Activated CD4-positive, alpha-beta T cell treated with anti-CD3 and anti-CD28 coated beads, Interleukin-2, amount 50 U/mL, for 16 hours (primary cell): ENCODE data around the gene ATAD3A.
"Not testable (repeated sequence)": the region's sequence is repeated elsewhere in the genome, so short reads cannot be mapped to it uniquely, and the experiment has no call there.

Experiments
- DNase-seq: peaks from one replicate; pipeline ENCODE4 v3.0.0-alpha.2; 2020

The ATAD3A gene

DNA sequence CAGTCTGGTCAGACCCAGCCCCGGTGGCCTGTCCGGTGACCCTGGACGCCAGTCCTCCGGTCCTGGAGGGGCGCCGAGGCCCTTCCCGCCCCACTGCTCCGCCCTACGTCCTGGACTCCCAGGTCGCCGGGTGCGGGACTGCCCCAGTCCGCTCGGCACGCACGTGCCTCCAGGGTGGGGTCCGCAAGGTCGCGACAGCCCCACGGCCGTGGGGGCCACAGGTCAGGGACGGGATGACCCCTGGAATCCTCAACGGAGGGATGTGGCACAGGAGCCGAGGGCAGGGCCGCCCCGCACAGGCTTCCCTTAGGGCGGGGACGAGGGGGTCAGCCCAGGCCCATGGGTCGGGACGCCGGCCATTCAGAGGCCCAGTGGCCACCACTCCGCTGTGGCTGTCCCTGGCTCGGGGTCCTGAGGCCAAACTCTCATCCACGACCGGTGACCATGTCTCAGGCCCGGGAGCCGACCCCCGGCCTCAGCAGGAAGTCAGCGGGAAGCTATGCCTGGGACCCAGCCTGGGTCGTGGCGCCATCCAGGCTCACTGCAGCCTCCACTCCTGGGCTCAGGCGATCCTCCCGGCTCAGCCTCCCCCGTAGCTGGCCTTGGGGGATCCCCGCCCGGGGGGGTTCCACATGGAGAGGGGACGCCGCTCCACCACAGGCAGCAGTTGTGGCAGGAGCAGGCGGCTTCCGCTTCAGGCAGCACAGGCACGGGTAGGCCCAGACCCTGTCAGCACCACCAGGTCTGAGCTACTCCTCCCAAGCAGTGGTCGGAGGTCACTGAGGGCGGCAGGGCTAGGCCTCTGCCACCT, 29.1 kb downstream of the ATAD3A start:
- DNase-seq: no peak

DNA sequence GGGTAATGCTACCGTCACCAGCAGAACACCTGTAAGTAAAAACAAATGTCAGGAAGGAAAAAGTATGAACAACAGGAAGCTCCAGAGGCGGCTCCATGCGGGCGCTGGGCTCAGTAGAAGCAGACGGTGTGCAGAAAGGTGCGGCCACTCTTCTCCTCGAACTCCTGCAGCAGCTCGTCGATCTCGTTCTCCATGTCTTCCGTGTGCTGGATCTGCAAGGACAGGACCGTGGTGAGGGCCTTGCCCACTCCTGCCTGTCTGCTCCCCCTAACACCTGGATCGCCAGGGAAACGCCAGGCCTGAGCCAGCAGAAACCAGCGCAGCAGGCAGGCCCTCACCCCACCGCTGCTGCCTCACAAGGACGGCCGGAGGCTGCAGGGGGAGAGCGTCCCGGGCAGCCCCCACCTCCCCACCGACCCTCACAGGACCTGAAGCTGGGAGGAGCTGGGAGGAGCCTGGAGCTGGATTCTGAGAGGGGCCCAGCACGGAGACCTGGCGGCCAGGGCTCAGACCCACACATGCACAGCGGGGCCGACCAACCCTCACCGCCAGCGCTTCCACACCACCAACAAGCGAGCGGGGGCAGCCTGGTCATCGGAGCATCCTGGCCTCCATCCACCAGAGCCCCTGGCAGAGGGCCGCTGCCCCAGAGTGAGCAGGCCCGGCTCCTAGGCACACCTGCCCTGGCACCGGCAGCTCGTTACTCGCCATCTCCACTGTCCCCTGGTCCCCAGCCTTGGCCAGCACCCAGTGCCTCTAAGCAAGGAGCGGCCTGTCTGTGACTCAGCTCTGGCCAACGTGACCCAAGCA, 30.2 kb downstream of the ATAD3A start:
- no peak for DNase-seq

DNA sequence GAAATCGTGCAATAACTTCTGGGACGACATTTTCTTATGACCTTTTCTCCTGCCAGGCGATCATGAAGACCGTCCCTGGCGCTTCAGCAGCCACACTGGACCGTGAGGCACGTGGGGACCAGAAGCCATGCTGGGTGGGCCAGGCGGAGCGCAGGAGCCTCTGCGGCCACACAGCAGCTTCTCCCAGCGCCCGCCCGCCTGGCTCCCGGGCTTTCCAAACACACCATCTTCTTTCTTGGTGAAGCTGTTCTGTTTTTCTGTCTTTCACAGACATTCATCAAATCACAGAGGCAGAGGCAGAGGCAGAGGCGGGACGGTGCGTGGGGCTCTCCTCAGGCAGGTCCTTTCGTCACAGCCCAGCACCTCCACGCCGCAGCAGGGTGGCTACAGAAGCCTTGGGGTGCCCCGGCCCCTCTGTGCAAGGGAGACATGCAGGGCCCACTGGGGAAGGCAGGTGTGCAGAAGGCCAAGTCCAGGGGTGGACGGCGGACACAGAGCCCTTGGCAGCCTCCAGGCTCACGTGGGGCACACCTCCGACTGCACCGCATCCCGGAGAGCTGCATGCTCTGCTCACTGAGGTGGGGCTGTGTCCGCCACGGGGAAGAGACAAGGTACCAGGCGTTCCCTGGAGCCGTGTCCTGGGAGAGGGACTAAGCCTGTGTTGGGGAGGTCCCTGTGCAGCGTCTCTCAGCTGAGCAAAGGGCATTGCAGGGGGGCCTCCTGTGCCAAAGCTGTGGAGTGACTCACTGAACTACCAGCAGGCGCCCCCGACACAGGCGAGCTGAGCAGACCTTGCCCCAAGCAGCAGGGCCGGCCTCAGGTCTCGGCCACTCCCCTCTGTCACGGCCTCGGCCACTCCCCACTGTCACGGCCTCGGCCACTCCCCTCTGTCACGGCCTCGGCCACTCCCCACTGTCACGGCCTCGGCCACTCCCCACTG, 31.1 kb downstream of the ATAD3A start:
- no peak for DNase-seq

DNA sequence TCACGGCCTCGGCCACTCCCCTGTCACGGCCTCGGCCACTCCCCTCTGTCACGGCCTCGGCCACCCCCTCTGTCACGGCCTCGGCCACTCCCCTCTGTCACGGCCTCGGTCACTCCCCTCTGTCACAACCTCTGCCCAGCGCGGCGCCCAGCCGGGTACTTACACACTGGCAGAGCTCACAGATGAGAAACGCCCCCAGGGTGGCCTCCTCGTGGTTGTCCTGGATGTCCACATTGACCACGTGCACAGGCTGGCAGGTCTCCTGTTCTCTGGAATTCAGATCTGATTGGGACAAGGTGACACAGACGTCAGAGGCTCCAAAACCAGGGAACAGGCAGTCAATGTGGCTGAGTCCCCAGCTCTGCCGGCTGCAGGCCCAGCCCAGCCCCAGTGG, 31.7 kb downstream of the ATAD3A start:
- no peak for DNase-seq

DNA sequence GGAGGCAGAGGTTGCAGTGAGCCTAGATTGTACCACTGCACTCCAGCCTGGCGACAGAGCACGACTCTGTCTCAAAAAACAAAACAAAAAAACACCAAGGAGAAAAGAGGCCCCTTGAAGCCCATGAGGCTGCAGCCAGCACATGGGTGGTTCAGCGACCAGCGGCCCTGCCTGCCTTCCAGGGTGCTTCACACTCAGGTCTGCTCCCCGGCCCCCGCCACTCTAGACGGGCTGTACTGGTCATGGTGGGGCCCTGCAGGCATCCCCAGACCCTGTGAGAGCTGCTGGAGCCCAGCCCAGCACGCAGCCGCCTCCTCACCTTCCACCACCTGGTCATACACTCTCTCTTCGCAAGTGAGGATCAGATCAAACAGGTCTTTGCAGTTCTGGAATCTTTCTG, 32.6 kb downstream of the ATAD3A start:
- no peak for DNase-seq

DNA sequence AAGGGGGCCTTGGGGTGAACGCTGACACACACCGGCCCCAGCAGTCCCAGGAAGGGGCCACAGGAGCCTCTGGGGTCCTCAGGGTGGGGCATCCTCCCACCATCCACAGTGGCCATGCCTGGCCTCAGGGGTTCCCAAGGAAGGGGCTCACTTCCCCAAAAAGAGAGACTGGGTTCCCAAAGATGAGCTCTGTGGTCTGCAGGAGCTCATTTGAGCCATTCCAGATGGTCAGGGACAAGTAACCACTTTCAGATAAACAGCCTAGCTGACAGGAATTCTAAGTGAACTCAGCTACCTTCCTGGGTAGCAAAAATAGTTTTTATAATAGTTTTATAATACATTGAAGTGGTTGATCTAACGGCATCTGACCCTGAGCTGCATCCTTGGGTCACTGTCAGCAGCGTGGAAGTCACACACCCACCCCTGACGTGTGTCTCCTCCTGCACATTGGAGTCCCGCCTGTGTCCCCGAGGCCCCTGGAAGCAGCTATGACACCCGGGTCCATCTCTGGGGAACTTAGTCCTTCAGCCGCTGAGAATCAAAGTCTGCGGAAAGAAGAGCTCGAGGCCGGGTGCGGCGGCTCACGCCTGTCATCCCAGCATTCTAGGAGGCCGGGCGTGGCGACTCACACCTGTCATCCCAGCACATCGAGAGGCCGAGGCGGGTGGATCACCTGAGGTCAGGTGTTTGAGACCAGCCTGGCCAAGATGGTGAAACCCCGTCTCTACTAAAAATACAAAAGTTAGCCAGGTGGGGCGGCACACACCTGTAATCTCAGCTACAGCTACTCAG, 34.2 kb downstream of the ATAD3A start:
- DNase-seq: no peak

DNA sequence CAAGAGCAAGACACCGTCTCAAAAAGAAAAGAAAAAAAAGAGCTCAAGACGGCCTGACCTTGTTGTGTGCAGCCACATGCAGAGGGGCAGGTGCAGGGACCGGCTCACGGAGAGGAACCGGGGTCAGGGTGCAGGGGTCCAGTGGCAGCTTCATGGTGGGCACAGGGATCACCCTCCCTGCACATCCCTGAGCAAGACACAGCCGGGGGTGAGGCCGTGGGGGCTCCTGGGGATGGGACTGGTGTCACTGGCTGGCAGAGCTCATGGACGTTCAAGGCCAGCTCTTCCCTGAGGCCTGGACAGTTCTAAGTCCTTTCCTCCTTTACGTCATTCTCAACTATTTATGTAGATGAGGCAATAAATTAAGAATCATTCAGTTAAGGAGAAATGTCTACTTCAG, 35.0 kb downstream of the ATAD3A start:
- no peak for DNase-seq

DNA sequence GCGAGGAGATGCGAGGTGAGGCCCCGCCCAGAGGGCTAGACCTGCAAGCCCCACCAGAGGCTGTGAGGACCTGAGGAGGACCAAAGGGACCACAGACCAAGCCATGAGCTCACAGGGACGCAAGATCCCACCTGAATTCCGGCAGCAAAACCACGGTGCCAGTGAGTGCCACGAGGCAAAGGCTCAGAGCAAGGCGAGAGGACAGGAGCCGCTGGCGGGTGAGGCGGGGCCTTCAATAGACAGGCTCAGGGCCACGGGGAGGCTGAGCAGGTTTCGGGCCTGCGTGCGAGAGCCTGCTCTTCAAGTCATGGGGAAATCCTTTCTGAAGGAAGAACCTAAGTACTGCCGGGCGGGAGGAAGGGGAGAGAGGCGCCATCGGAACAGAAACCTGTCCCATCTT, 35.5 kb downstream of the ATAD3A start:
- no peak for DNase-seq

DNA sequence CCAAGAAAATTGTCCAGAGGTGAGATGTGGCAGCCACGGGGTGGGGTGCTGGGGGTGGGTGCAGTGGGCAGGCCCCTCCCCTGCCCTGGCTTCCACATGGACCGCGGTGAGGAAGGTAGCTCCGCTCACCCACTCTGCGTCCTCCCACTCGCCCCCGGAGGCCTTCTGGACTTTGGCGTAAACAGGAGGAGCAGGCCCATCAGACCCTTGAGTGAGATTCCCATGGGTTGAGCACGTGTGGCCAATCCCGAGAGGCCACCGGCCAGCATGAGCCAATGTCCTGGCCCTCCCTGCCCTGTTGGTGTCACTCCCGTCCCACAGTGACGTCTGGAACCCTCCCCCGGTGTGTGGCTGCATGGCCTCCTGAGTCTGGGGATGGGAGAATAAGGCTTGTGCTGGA, 36.6 kb downstream of the ATAD3A start:
- DNase-seq: no peak

DNA sequence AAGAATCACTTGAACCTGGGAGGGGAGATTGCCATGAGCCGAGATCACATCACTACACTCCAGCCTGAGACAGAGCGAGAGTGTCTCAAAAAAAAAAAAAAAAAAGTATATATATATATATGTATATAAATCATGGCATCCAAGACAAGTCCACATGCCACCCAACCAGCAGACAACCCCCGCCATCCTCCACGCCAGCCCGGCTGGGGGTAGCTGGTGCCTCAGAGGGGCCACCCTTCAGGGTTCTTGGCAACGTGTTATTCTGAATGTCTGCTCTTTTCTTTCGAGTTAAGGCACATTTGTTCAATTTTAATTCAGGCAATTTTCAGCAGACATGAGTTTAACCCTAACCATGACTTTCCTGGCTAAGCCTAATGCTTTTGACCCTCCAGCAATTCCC, 38.1 kb downstream of the ATAD3A start:
- no peak for DNase-seq

DNA sequence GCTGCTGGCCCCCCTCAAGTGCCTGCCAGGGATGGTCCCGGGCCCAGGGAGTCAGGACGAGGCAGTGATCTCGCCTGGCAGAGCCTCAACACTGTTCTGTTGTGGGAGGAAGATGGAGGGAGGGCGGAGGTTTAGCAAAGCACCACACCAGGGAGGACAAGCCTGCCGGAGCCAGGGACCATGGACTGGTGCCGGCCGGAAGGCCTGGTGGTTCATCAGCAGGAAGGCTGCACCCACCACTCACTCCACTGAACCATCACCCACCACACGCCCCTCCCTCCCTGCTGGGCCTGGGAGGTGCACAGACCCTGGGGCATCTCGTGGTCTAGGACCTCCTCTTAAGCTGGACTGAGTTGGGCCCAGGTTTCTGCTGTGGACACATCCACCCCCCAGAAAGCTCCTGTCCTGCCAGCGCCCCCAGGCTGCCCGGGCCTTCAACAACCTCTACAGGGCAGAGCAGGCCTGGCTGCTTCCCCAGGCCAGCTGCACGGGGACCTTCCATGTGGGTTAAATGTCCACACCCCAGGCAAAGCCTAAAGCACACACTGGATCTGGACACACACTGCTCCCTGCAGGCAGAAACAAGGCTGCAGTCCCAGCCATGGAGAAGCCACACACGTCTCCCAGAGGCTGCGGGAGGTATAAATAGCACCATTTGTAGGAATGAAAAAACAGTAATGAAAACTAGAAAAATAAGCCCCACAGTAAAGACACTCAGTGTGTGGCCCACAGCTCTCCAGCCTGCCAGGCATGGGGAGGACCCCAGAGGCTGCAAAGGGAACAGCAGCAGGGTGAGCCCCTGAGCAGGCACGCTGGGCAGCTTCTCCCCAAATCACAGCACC, 38.9 kb downstream of the ATAD3A start:
- DNase-seq: no peak

DNA sequence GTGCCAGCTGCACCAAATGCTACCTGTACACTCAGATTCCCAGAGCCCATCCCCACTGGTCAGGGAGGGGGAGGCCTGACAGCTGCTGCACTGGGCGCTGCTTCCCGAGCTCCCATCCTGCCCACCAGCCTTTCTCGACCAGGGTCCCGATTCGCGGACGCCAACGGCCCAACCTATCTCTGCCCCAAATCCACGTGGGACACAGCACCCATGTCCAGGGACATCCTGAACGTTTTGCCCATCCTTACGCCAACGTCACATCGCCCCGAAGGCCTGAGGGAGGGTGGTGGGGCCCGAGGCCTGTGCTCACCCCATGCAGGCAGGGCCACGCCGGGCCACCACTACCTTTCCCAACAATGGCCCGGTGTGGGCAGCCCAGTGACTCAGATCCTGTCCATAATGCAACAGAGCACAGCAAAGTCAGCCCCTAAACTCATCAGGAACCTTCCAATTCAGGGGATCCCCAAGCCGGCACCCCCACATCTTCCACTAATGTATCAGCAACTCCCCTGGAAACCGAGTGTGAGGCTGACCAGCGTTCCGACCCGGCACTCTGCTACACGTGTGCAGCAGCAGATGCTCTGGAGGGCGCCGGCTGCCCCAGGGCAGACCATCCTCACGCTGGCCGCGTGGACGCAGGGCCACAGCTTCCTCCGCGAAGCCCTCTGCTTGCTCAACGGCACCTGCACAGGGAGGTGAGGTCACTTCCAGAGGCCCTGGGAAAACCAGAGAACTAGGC, 39.7 kb downstream of the ATAD3A start:
- DNase-seq: no peak

DNA sequence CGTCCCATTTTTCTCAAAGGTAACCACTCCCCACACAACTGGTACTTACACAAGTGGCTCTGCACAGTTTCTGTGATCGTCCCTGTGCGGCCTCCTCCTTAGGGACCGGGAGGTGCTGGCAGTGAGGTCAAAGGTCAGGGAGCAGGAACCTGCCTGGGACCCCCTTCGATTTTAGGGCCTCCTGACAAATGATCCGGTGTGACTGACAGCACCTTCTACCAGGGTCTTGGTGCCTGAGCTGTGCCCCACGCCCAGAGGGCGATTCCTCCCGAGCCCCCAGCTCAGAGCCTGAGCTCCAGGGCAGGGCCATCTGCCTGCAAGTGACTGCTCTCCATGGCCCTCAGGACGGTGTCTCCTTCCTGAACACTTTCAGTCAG, 40.3 kb downstream of the ATAD3A start:
- no peak for DNase-seq

DNA sequence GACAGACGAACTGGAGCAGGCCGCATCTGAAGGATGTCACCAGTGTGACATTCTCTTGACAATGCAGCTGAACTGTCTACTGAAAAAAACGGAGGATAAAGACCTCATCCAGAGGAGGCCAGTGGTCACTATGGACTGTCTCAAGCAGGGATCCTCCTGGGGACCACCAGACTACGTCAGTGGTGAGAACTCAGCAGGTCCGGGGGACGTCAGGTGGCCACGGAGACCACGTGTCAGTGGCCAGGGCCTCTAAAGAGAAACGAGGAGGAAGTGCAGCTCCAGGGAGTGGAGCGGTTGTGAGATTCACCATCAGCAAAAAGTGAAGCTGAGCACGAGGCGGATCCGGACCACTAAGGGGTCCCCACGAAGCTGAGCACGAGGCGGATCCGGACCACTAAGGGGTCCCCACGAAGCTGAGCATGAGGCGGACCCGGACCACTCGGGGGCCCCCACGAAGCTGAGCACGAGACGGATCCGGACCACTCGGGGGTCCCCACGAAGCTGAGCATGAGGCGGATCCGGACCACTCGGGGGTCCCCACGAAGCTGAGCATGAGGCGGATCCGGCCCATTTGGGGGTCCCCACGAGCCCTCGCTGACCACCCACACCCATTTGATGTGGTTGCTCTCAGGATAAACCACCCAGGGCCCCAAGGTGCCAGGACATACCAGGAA, 42.0 kb downstream of the ATAD3A start:
- DNase-seq: no peak

DNA sequence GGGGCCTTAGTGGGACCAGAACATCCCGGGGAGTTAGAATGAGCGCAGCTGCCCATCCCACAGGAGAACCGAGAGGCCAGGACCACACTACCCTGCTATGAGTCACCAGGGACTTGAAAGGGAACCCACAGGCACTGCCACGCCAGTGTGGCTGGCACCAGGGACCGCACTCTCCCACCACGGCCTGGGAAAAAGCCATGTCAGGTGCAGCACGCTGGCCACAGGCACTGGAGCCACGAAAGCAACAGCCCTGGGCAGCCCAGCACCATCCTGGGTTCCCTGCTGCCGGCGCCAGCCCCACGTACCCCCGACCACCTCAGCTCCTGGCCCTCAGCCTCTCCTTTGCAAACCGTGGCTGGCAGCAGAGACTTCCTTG, 42.6 kb downstream of the ATAD3A start:
- no peak for DNase-seq

DNA sequence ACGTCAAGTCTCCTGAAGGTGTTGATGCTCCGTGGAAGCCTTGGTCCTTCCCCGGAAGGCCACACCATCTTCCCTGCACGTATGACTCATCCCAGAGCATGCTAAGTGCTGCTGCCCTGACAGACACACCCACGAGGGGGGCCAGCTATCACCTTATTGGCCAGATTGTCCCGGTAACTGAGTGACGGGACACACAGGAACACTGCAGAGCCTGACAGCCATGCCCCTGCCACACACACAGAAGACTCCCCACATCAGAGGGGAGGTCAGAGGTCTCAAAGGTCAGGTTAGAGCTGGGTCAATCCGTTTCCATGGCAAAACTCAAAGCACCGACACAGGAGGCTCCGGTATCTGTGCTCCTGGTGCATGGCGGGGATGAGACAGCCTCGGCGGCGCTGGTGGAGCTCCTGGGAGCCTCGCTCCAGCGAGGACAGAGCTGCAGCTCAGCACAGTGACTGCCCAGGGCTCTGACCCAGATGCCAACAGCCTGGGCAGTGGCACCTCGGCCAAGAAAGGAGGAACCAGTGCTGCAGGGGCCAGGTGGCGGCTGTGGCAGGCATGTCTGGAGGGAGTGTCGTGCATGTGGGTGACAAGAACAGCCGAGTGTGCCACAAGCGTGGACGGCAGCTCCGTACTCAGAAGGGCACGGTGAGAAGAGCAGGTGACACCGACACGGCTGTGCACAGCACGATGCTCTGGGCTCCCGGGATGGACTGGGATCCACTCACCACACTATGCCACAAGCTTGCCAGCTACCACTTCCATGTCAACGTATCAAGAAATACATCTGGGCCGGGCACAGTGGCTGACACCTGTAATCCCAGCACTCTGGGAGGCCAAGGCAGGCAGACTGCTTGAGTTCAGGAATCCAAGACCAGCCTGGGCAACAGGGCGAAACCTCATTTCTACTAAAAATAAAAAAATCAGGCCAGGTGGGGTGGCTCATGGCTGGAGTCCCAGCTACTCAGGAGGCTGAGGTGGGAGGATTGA, 43.3 kb downstream of the ATAD3A start:
- no peak for DNase-seq

DNA sequence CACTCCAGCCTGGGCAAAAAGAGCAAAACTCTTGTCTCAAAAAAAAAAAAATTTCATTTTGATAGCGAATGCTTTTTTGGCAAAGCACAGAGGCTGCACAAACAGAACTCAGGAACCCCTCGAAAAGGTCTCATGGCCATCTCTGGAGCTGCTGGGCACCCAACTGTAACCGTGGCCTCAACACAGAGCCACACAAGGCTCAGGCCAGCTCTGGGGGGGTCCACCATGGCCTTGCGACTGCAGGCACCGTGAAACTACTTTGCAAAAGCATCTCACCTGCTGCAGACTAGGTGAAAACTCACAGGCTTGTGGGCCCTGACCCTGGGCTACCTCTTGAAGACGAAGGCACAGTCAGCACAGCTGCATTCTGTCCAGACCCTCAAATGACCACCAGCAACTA, 44.5 kb downstream of the ATAD3A start:
- no peak for DNase-seq

DNA sequence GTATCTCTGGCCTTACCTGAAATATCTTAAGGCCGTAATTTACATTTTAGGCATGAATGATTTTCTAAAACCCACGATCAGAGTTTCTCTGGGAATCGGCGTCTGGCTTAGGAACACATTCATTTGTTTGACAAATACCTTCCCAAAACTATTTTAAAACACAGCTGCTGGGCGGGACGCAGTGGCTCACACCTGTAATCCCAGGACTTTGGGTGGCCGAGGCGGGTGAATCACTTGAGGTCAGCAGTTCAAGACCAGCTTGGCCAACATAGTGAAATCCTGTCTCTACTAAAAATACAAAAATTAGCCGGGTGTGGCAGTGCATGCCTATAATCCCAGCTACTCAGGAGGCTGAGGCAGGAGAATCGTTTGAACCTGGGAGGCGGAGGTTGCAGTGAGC, 45.0 kb downstream of the ATAD3A start:
- DNase-seq: not testable (repeated sequence)

DNA sequence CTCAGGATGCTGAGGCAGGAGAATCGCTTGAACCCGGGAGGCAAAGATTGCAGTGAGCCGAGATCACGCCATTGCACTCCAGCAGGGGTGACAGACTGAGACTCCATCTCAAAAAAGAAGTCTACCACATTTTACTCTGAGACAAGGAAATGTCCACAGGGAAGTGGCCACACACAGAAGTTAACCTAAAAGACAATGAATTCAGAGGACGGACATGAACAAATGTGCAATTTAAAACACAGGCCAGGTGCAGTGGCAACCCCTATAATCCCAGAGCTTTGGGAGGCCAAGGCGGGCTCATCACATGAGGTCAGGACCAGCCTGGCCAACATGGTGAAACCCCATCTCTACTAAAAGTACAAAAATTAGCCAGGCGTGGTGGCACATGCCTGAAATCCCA, 45.7 kb downstream of the ATAD3A start:
- not testable (repeated sequence) for DNase-seq
